Trophoblast cell (in vitro differentiated cells and primary cell): ENCODE measurements around the gene TREML2. TPM values are rescaled to one million over a fixed set of nuclear protein-coding genes. Genes with fewer than 3 reads are reported as not detected.
"Not testable (repeated sequence)": the region's sequence is repeated elsewhere in the genome, so short reads cannot be mapped to it uniquely, and the experiment has no call there.

ENCODE experiments used
- DNase-seq, 2 donors: peaks; one replicate each; pipeline ENCODE4 v3.0.0-alpha.2; 2016
- H2AFZ ChIP-seq: 2 replicates; pipeline ENCODE4 v1.6.1; 2013; ENCODE audit warnings: low read length, moderate library complexity, mild to moderate bottlenecking; ENCODE audit not compliant: insufficient read depth, poor library complexity
- H2AK5ac ChIP-seq: 2 replicates; pipeline ENCODE4 v1.6.1; 2013; ENCODE audit warnings: mild to moderate bottlenecking, low read length
- H2BK120ac ChIP-seq: 2 replicates; pipeline ENCODE4 v1.6.1; 2013; ENCODE audit warnings: low read length, mild to moderate bottlenecking, moderate library complexity; ENCODE audit not compliant: insufficient read depth, poor library complexity
- H2BK12ac ChIP-seq: 2 replicates; pipeline ENCODE4 v1.6.1; 2013; ENCODE audit warnings: mild to moderate bottlenecking, low read length, moderate library complexity
- H2BK5ac ChIP-seq: 2 replicates; pipeline ENCODE4 v1.6.1; 2013; ENCODE audit warnings: low read length, low read depth, moderate library complexity, mild to moderate bottlenecking; ENCODE audit not compliant: poor library complexity
- H3K14ac ChIP-seq: 2 replicates; pipeline ENCODE4 v1.6.1; 2013; ENCODE audit warnings: mild to moderate bottlenecking, low read length
- H3K18ac ChIP-seq: 2 replicates; pipeline ENCODE4 v1.6.1; 2013; ENCODE audit warnings: mild to moderate bottlenecking, low read length
- H3K23ac ChIP-seq: 2 replicates; pipeline ENCODE4 v1.6.1; 2013; ENCODE audit warnings: low read length
- H3K27ac ChIP-seq: 2 replicates; pipeline ENCODE4 v1.5.1; 2013; ENCODE audit warnings: low read depth, mild to moderate bottlenecking, inconsistent platforms, low read length, moderate library complexity
- H3K27me3 ChIP-seq: 2 replicates; pipeline ENCODE4 v1.6.1; 2013; ENCODE audit warnings: inconsistent platforms, mild to moderate bottlenecking, low read length, moderate library complexity; ENCODE audit not compliant: insufficient read depth
- H3K36me3 ChIP-seq, 2 experiments: 1 replicate in 1 of 2; 2 replicates in 1 of 2; pipeline ENCODE4 v1.6.1; 2013; ENCODE audit warnings: low read length in 2 of 2, mild to moderate bottlenecking in 2 of 2, moderate library complexity in 1 of 2; ENCODE audit not compliant: insufficient read depth in 2 of 2, control insufficient read depth in 1 of 2
- H3K4ac ChIP-seq: 2 replicates; pipeline ENCODE4 v1.6.1; 2013; ENCODE audit warnings: low read depth, mild to moderate bottlenecking, low read length, moderate library complexity
- H3K4me1 ChIP-seq, 2 experiments: 1 replicate in 1 of 2; 2 replicates in 1 of 2; pipeline ENCODE4 v1.6.1; 2013; ENCODE audit warnings: low read length in 2 of 2, mild to moderate bottlenecking in 2 of 2, moderate library complexity in 1 of 2; ENCODE audit not compliant: insufficient read depth in 2 of 2, control insufficient read depth in 1 of 2
- H3K4me2 ChIP-seq: 2 replicates; pipeline ENCODE4 v1.6.1; 2013; ENCODE audit warnings: inconsistent platforms, mild to moderate bottlenecking, low read length, moderate library complexity
- H3K4me3 ChIP-seq: 2 replicates; pipeline ENCODE4 v1.5.1; 2013; ENCODE audit warnings: mild to moderate bottlenecking, low read depth, low read length, inconsistent platforms
- H3K79me1 ChIP-seq: one replicate; pipeline ENCODE4 v1.6.1; 2013; ENCODE audit warnings: low read length
- H3K79me2 ChIP-seq: 2 replicates; pipeline ENCODE4 v1.6.1; 2013; ENCODE audit warnings: low read length, mild to moderate bottlenecking; ENCODE audit not compliant: control insufficient read depth, insufficient read depth, poor library complexity
- H3K9ac ChIP-seq: 2 replicates; pipeline ENCODE4 v1.6.1; 2013; ENCODE audit warnings: mild to moderate bottlenecking, low read length
- H3K9me3 ChIP-seq: 2 replicates; pipeline ENCODE4 v1.6.1; 2013; ENCODE audit warnings: low read depth, mild to moderate bottlenecking, control low read depth, inconsistent platforms, low read length; ENCODE audit not compliant: insufficient read depth
- H4K12ac ChIP-seq: 2 replicates; pipeline ENCODE4 v1.6.1; 2013; ENCODE audit warnings: low read depth, mild to moderate bottlenecking, low read length, moderate library complexity
- H4K8ac ChIP-seq: 2 replicates; pipeline ENCODE4 v1.6.1; 2013; ENCODE audit warnings: low read depth, mild to moderate bottlenecking, low read length, moderate library complexity
- H4K91ac ChIP-seq: one replicate; pipeline ENCODE4 v1.6.1; 2013; ENCODE audit warnings: low read depth, mild to moderate bottlenecking, low read length, moderate library complexity
- WGBS: extraction: QIAGEN DNeasy Blood & Tissue Kit; methylation state at CpG from one replicate; pipeline ENCODE4 v1.1.7; 2013; ENCODE audit warnings: missing lambda C conversion rate; ENCODE audit not compliant: insufficient read length, insufficient coverage; ENCODE audit errors: extremely low coverage; 5-methylcytosine and 5-hydroxymethylcytosine counted together
- polyA plus RNA-seq: library from polyadenylated mRNA; stranded (reverse); fragments of 200-250 nt; gene quantifications from 2 replicates; pipeline ENCODE4 v1.2.3, GENCODE V29; 2013

The TREML2 gene, protein sequence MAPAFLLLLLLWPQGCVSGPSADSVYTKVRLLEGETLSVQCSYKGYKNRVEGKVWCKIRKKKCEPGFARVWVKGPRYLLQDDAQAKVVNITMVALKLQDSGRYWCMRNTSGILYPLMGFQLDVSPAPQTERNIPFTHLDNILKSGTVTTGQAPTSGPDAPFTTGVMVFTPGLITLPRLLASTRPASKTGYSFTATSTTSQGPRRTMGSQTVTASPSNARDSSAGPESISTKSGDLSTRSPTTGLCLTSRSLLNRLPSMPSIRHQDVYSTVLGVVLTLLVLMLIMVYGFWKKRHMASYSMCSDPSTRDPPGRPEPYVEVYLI
- 5.4 and 5.8 TPM in 2 replicates for polyA plus RNA-seq

DNA sequence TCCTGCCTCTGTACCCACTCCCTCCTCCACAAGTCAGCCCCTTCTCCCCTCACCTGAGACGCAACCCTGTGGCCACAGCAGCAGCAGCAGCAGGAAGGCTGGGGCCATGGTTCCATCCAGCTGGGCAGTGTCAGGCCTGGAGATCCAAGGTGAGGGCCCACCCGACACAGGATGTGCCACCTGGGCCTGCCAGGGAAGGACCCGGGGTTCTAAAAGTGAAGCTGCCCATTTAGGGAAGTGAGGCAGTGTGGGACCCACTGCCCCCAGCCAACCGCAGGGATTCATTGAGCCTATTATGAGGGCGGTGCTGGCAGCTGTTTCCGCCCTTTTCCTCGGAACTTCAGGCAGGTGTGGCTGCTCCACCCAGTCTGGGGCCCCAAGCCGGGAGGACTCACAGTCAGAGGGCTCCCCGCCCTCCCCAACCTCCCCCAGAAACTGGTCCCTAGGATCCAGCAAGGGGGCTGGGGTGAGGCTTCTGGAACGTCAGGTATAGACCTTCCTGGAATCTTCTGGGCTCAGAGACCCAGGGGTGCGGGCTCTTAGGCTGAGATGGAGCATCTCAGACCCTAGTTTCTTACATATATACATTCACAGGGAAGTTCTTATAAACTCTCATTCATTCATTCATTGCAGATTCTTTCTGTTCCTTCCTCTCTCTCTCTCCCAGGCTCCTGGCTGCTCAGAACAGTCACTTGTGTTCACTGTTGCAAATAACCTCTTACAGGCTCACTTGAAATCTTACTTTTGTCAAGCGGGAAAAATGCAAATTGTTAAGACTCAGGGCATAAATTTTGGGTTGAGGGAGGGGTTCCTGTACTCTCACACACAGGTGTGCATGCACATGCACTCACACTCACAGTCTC is at the start of gene TREML2:
TSS of gene TREML2 (minus strand) at position 249 of the 863 bp plus-strand sequence. CDS start at position 108, 141 bp downstream.
- Histone ChIP-seq H4K8ac (no peak within 1 kb of the TSS), H2BK5ac (no peak within 1 kb of the TSS), H3K9me3 (peaks cover 2% of the 10 kb centered on the region), H2AFZ (no peak within 1 kb of the TSS), H4K91ac (peak within 1 kb of the TSS; percentile 42), H3K4me3 (no peak within 1 kb of the TSS), H3K4ac (no peak within 1 kb of the TSS), H2BK120ac (no peak within 1 kb of the TSS), H3K14ac (no peak within 1 kb of the TSS), H3K27me3 (no peaks in the 10 kb centered on the region), H3K79me2 (no peaks in the 10 kb centered on the region), H2AK5ac (no peak within 1 kb of the TSS), H3K36me3 (no peaks in the 10 kb centered on the region), H3K27ac (peak within 1 kb of the TSS; percentile 9), H2BK12ac (no peak within 1 kb of the TSS), H3K9ac (no peak within 1 kb of the TSS), H3K4me1 (peaks cover 0 to 4% of the 10 kb centered on the region in 2 experiments), H3K23ac (no peak within 1 kb of the TSS), H3K79me1 (no peaks in the 10 kb centered on the region), H3K18ac (no peak within 1 kb of the TSS), H3K4me2 (no peak within 1 kb of the TSS), H4K12ac (no peak within 1 kb of the TSS)
- no peak for DNase-seq
- WGBS = no CpG with 5 or more reads among the region's 12 CpGs

DNA sequence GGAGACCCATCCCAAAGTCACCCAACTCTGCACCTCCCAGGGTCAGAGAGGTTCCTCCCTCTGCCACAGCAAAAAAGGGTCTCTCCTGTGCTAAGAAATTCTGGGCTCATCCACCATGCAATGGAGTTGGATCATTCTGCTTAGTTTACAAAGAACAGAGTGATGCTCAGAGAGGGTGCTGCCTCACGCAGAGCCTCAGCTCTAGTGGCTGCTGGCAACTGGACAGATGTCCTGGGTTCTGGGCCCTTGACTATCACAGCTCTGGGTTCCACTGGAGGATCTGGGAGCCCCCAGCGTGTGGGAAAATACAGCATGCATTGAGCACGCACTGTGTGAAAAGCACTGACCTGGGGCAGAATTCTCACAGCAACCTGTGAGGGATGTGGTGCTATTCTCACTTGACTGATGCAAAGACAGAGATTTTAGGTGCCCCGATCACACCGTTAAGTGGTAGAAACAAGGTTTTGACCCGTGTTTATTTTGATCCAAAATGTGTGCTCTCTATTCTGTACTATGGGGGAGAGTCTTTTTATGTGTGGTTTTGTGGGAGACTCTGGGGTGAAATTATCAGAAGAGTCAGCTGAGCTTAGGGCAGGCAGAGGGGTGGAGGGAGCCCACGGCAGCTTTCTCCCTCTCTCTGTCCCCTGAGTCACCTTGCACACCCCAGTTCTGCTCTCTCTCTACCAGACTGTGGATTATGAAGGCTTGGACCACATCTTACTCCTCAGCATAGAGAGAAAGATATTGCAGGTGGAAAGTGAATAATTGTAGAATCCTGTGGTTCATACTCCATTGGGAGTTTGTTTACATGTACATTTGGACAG is 47.1 kb upstream of the TREML2 start:
- Histone ChIP-seq H3K4me2 (no peak overlapping the region), H4K91ac (no peak overlapping the region), H4K12ac (no peak overlapping the region), H3K27ac (no peak overlapping the region), H3K4me3 (no peak overlapping the region), H3K79me1 (peaks cover 1% of the 10 kb centered on the region), H3K23ac (no peak overlapping the region), H2BK12ac (no peak overlapping the region), H3K18ac (no peak overlapping the region), H3K4ac (no peak overlapping the region), H3K79me2 (no peaks in the 10 kb centered on the region), H3K27me3 (no peaks in the 10 kb centered on the region), H4K8ac (no peak overlapping the region), H2AK5ac (no peak overlapping the region), H2BK120ac (no peak overlapping the region), H3K9me3 (peaks cover 2% of the 10 kb centered on the region), H3K4me1 (no peaks in the 10 kb centered on the region), H2BK5ac (no peak overlapping the region), H3K36me3 (no peaks in the 10 kb centered on the region), H3K9ac (no peak overlapping the region), H2AFZ (no peak overlapping the region), H3K14ac (no peak overlapping the region)
- DNase-seq = no peak
- WGBS = no CpG with 5 or more reads among the region's 7 CpGs

DNA sequence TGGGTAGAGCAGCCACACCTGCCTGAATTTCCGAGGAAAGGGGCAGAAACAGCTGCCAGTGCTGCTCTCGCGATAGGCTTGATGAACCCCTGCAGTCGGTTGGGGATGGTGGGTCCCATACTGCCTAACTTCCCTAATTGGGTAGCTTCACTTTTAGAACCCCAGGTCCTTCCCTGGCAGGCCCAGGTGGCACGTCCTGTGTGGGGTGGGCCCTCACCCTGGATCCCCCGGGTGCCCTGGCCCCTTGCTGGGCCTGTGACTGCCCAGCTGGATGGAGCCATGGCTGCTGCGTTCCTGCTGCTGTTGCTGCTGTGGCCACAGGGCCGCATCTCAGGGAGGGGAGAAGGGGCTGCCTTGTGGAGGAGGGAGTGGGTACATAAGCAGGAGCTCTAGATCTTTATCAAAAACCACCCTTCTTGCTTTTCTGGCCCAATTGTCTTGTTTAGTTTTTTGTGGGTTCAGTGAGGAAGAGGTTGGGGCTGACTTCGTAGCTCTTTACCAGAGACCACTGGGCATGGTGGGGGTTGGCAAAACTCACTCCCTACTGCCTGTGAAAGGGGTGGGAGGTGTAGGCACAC is 46.4 kb upstream of the TREML2 start:
- no peak overlapping the region for H3K23ac ChIP-seq
- no peaks in the 10 kb centered on the region for H3K4me1 ChIP-seq
- H3K14ac ChIP-seq = no peak overlapping the region
- no CpG with 5 or more reads among the region's 9 CpGs for WGBS
- H3K18ac ChIP-seq = no peak overlapping the region
- no peak overlapping the region for H3K4me2 ChIP-seq
- H3K9me3 ChIP-seq = peaks cover 2% of the 10 kb centered on the region
- no peak overlapping the region for H3K9ac ChIP-seq
- H4K91ac ChIP-seq = no peak overlapping the region
- H2AFZ ChIP-seq = no peak overlapping the region
- no peak overlapping the region for H3K4ac ChIP-seq
- no peak overlapping the region for H3K27ac ChIP-seq
- H2AK5ac ChIP-seq = no peak overlapping the region
- H2BK12ac ChIP-seq = no peak overlapping the region
- H3K27me3 ChIP-seq = no peaks in the 10 kb centered on the region
- H4K12ac ChIP-seq = no peak overlapping the region
- H3K79me2 ChIP-seq = no peaks in the 10 kb centered on the region
- H3K79me1 ChIP-seq = peaks cover 1% of the 10 kb centered on the region
- no peaks in the 10 kb centered on the region for H3K36me3 ChIP-seq
- H4K8ac ChIP-seq = no peak overlapping the region
- no peak overlapping the region for H3K4me3 ChIP-seq
- H2BK5ac ChIP-seq = no peak overlapping the region
- DNase-seq = no peak
- H2BK120ac ChIP-seq = no peak overlapping the region

DNA sequence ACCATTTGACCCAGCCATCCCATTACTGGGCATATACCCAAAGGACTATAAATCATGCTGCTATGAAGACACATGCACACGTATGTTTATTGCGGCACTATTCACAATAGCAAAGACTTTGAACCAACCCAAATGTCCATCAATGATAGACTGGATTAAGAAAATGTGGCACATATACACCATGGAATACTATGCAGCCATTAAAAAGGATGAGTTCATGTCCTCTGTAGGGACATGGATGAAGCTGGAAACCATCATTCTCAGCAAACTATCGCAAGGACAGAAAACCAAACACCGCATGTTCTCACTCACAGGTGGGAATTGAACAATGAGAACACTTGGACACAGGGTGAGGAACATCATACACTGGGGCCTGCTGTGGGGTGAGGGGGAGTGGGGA is 45.6 kb upstream of the TREML2 start:
- H3K14ac ChIP-seq, H3K27me3 ChIP-seq, H3K79me2 ChIP-seq, DNase-seq, H3K27ac ChIP-seq, H2BK12ac ChIP-seq, H3K4me2 ChIP-seq, H3K4ac ChIP-seq, H2BK120ac ChIP-seq, H3K18ac ChIP-seq, H3K9me3 ChIP-seq, H4K12ac ChIP-seq, H3K36me3 ChIP-seq, H2BK5ac ChIP-seq, H3K4me3 ChIP-seq, H2AK5ac ChIP-seq, H2AFZ ChIP-seq, H4K8ac ChIP-seq, H3K79me1 ChIP-seq, H3K4me1 ChIP-seq, H4K91ac ChIP-seq, H3K23ac ChIP-seq, H3K9ac ChIP-seq: not testable (repeated sequence)
- WGBS = no CpG with 5 or more reads among the region's 4 CpGs
